Esophagus muscularis mucosa (tissue), 4 donors: ENCODE data around the gene RCOR3. TPM values are rescaled to one million over a fixed set of nuclear protein-coding genes. Genes with fewer than 3 reads are reported as not detected.
A peak's percentile ranks its signal among the peaks of the same experiment; 100 is the strongest.

Source experiments
- DNase-seq: peaks from one replicate; pipeline ENCODE4 v3.0.0-alpha.2; 2017; ENCODE audit errors: extremely low spot score
- H3K27ac ChIP-seq, 4 donors: fragments of 200-600 bp; sonication (generic); replicated peaks in 1 of 4; 1 replicate in 3 of 4; 2 replicates in 1 of 4; pipeline ENCODE4 v1.5.1; 2016 to 2019; ENCODE audit warnings: mild to moderate bottlenecking in 1 of 4
- H3K27me3 ChIP-seq, 4 donors: fragments of 200-600 bp; sonication (generic); one replicate each; pipeline versions ENCODE4 v1.5.1 to v1.6.0; 2016 to 2019
- H3K36me3 ChIP-seq, 4 donors: fragments of 200-600 bp; sonication (generic); one replicate each; pipeline ENCODE4 v1.5.1; 2016 to 2019
- H3K4me1 ChIP-seq, 4 donors: fragments of 200-600 bp; sonication (generic); one replicate each; pipeline ENCODE4 v1.5.1; 2016 to 2019
- H3K4me3 ChIP-seq, 4 donors: fragments of 200-600 bp; sonication (generic); 1 replicate in 2 of 4; 2 replicates in 2 of 4; pipeline ENCODE4 v1.5.1; 2016 to 2019; ENCODE audit warnings: mild to moderate bottlenecking in 4 of 4, moderate library complexity in 1 of 4
- H3K9me3 ChIP-seq, 4 donors: fragments of 200-600 bp; sonication (generic); 1 replicate in 3 of 4; 2 replicates in 1 of 4; pipeline ENCODE4 v1.5.1; 2016 to 2019
- EP300 ChIP-seq: sonication (generic); formaldehyde crosslinking; IDR thresholded peaks from one replicate; pipeline ENCODE4 v1.6.1; 2017; ENCODE audit warnings: antibody characterized with exemption
- POLR2A ChIP-seq: fragments of 450-650 bp; IDR thresholded peaks from one replicate; pipeline ENCODE4 v1.6.1; 2017; ENCODE audit warnings: antibody characterized with exemption, moderate library complexity, mild to moderate bottlenecking, low read depth
- POLR2AphosphoS5 ChIP-seq, 2 donors: sonication (generic); formaldehyde crosslinking; IDR thresholded peaks; one replicate each; pipeline ENCODE4 v1.6.1; 2017; ENCODE audit warnings: antibody characterized with exemption in 2 of 2
- WGBS: methylation state at CpG from one replicate; pipeline ENCODE4 v1.1.5; 2018; 5-methylcytosine and 5-hydroxymethylcytosine counted together
- intact Hi-C: fragments of 100-400 bp; cut with DNase I; formaldehyde crosslinking; loops from one replicate; pipeline ENCODE4 v1.15.1; 2023
- total RNA-seq, 4 donors: library from RNA; depleted of rRNA; stranded (reverse); fragments of >200 nt; gene quantifications; one replicate each; pipeline versions ENCODE4 v1.1.0 to v1.2.1, GENCODE V29; 2016
- TF ChIP-seq, protein P1 (sequence below), 3 experiments: fragments of 200-600 bp in 2 of 3; fragments of 450-650 bp in 1 of 3; sonication (generic) in 2 of 3; IDR thresholded peaks; one replicate each; pipeline ENCODE4 v1.5.1; 2017 to 2019; ENCODE audit warnings: antibody characterized with exemption in 3 of 3, mild to moderate bottlenecking in 2 of 3, moderate library complexity in 1 of 3

The RCOR3 gene
- total RNA-seq, 4 donors from 2014 or later = 21.7 to 38.0 (median 37.7) TPM

DNA sequence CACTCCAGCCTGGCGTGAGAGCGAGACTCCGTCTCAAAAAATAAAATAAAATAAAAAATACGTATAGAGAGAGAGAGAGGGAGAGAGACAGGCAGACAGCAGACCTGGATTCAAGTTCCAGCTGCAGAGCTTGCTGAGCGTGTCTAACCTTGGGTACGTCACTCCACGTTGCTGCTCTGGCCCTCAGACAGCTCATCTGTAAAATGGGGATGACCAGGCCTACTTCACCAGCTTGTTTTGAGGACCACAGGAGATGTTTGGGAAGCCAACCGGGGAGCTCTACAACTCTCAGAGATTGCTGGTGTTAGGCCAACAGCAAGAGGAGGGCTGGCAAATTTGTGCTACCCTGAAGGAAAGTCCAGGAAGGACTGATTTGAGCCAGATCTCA lies 67.0 kb downstream of the RCOR3 start:
- DNase-seq = no peak
- WGBS = 74% methylated on average over 7 of the region's 8 CpGs
- Histone ChIP-seq H3K36me3 (no peaks in the 10 kb centered on the region), H3K4me1 (peaks cover 12 to 50% (median 46%) of the 10 kb centered on the region in 4 donors), H3K27ac (peak overlapping the region; percentile 91 to 95 (median 92)), H3K27me3 (no peaks in the 10 kb centered on the region), H3K9me3 (no peaks in the 10 kb centered on the region), H3K4me3 (peak overlapping the region; percentile 80 to 90 (median 86))
- intact Hi-C loops = loop anchor here (2.0 to 10.0 kb wide), 3 partner anchors 67 to 329 kb away; partner anchors contain the start of gene RCOR3
- TF ChIP-seq, protein P1, sequence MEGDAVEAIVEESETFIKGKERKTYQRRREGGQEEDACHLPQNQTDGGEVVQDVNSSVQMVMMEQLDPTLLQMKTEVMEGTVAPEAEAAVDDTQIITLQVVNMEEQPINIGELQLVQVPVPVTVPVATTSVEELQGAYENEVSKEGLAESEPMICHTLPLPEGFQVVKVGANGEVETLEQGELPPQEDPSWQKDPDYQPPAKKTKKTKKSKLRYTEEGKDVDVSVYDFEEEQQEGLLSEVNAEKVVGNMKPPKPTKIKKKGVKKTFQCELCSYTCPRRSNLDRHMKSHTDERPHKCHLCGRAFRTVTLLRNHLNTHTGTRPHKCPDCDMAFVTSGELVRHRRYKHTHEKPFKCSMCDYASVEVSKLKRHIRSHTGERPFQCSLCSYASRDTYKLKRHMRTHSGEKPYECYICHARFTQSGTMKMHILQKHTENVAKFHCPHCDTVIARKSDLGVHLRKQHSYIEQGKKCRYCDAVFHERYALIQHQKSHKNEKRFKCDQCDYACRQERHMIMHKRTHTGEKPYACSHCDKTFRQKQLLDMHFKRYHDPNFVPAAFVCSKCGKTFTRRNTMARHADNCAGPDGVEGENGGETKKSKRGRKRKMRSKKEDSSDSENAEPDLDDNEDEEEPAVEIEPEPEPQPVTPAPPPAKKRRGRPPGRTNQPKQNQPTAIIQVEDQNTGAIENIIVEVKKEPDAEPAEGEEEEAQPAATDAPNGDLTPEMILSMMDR (IDR thresholded peaks at IDR 0.05) = no peak
- TF ChIP-seq EP300 (no peak), POLR2A (no peak), POLR2AphosphoS5 (IDR thresholded peaks at IDR 0.05) (no peak)

DNA sequence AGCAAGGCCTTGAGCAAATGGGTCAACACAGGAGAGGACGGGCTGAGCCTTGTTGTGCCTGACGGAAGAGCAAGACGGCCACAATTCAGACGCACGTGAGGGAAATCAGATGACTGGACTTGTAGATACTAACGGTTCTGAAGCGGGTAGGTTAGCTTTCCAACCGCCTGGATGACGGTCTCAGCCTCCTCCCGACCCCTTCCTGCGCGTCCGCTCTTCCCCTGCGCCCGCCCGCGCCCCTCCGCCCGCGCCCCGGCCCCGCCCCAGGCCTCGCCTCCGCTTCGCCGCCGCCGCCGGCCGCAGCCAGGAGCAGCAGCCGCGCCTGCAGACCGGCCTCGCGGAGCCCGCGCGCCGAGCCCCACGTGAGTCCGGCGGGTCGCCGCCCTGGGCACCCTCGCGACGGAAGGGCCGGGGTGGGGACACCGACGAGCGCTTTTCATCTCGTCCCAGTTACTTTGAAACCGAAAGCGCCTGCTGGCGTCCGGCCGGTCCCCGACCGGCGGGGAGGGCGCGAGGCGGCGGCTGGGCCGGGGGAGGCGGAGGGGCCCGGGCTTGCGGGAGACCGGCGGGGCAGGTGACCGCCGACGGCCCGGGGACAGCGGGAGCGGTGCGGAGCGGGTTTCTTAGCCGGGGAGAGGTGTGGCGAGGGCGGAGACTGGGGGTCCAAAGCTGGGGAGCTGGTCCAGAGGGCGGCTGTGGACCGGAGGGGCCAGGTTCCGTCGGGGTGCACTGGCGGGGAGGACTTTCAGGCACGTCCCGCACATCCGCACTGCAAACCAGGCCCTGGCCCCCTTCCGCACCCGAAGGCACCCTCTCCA lies 67.6 kb downstream of the RCOR3 start, which contains the start of gene TRAF5:
TSS of gene TRAF5 (plus strand) at position 306 of the 818 bp plus-strand sequence. CDS start 26,407 bp downstream, outside the sequence.
- DNase-seq = no peak
- WGBS = under 1% methylated on average over 33 of the region's 91 CpGs
- intact Hi-C loops = loop anchor here (2.0 to 10.0 kb wide), 3 partner anchors 68 to 328 kb away; partner anchors contain the start of gene RCOR3
- peaks cover 12 to 56% (median 52%) of the 10 kb centered on the region in 4 donors for H3K4me1 ChIP-seq
- no peak for TF ChIP-seq POLR2A
- TF ChIP-seq POLR2AphosphoS5 (IDR thresholded peaks at IDR 0.05) = peak; percentile 55 to 69
- peak within 1 kb of the TSS; percentile 80 to 90 (median 86) for H3K4me3 ChIP-seq
- no peaks in the 10 kb centered on the region for H3K27me3 ChIP-seq
- no peaks in the 10 kb centered on the region for H3K9me3 ChIP-seq
- peak within 1 kb of the TSS; percentile 91 to 95 (median 92) for H3K27ac ChIP-seq
- H3K36me3 ChIP-seq = no peaks in the 10 kb centered on the region

- TF ChIP-seq EP300 (no peak), POLR2AphosphoS5 (IDR thresholded peaks at IDR 0.05) (peak; percentile 48)
- H3K4me1 ChIP-seq = peaks cover 15 to 63% (median 59%) of the 10 kb centered on the region in 4 donors
- no peak for DNase-seq
- peak overlapping the region; percentile 91 to 95 (median 92) for H3K27ac ChIP-seq
- peak overlapping the region; percentile 80 to 90 (median 86) for H3K4me3 ChIP-seq
- H3K27me3 ChIP-seq = no peaks in the 10 kb centered on the region
- H3K36me3 ChIP-seq = no peaks in the 10 kb centered on the region
- WGBS = 3% methylated on average over 16 of the region's 16 CpGs
- intact Hi-C loops = loop anchor here (2.0 to 10.0 kb wide), 3 partner anchors 69 to 327 kb away; partner anchors contain the start of gene RCOR3
- H3K9me3 ChIP-seq = no peaks in the 10 kb centered on the region
Observed at GRCh38 chr1:211327346-211327921, 68.3 kb downstream of the RCOR3 start.

- Histone ChIP-seq H3K9me3 (no peaks in the 10 kb centered on the region), H3K4me1 (peaks cover 15 to 71% (median 65%) of the 10 kb centered on the region in 4 donors), H3K27me3 (no peaks in the 10 kb centered on the region), H3K4me3 (peak overlapping the region; percentile 80 to 90 (median 86)), H3K27ac (peak overlapping the region; percentile 91 to 95 (median 92)), H3K36me3 (no peaks in the 10 kb centered on the region)
- TF ChIP-seq POLR2AphosphoS5 (IDR thresholded peaks at IDR 0.05) (no peak), POLR2A (no peak), EP300 (no peak)
- TF ChIP-seq, protein P1 (IDR thresholded peaks at IDR 0.05) = no peak
- DNase-seq = no peak
- 59% methylated on average over 11 of the region's 11 CpGs for WGBS
- intact Hi-C loops = loop anchor here (5.0 to 10.0 kb wide), 2 partner anchors 184 to 327 kb away; no protein-coding TSS in a partner anchor
Observed at GRCh38 chr1:211328084-211328694, 69.0 kb downstream of the RCOR3 start.

DNA sequence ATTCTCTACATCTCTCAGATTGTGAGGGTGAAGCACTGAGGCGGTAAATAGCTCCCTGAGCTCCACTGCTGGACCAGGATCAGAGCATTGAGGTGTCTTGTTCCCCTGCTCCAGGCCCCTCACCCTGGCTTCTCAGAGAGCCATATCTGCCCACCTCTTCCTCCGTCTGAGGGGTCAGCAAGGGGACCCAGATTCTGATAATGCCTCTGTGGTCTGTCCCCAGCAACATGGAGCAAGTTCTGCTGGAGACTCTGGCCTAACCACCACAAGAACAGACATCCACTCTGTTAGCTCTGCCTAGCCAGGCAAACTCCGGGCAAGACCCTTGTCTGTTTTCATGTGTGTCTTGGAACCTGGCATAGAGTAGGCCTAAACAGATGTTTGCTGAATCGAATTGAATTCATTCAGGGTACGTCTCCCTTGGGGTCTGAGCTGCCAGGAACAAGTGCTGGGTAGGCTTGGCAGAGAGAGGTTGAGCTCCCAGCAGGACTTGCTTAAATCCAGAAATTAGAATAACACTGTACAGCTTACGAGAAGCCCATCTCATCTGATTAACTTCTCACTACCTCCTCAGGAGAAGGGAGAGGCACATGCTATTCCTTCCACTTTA lies 69.8 kb downstream of the RCOR3 start:
- Histone ChIP-seq H3K36me3 (no peaks in the 10 kb centered on the region), H3K27ac (peak overlapping the region; percentile 91 to 95 (median 92)), H3K27me3 (no peaks in the 10 kb centered on the region), H3K4me1 (peaks cover 15 to 78% (median 69%) of the 10 kb centered on the region in 4 donors), H3K4me3 (peak overlapping the region in 3 of 4 donors; percentile 80 to 90 (median 89)), H3K9me3 (no peaks in the 10 kb centered on the region)
- intact Hi-C loops = loop anchor here (5.0 to 10.0 kb wide), 2 partner anchors 183 to 326 kb away; no protein-coding TSS in a partner anchor
- 71% methylated on average over 4 of the region's 6 CpGs for WGBS
- no peak for TF ChIP-seq EP300
- no peak for TF ChIP-seq POLR2AphosphoS5 (IDR thresholded peaks at IDR 0.05)
- TF ChIP-seq, protein P1 (IDR thresholded peaks at IDR 0.05) = no peak
- TF ChIP-seq POLR2A = no peak
- DNase-seq = no peak
